Neuron (in vitro differentiated cells): ENCODE results near the gene ASXL1.
"Not testable (repeated sequence)": the region's sequence is repeated elsewhere in the genome, so short reads cannot be mapped to it uniquely, and the experiment has no call there.

Experiments
- H2AFZ ChIP-seq: one replicate; pipeline ENCODE4 v1.6.1; 2013; ENCODE audit warnings: low read depth, mild to moderate bottlenecking, inconsistent platforms, low read length, moderate library complexity
- H3K27me3 ChIP-seq: one replicate; pipeline ENCODE4 v1.6.1; 2013; ENCODE audit warnings: low read length; ENCODE audit not compliant: insufficient read depth
- H3K36me3 ChIP-seq: one replicate; pipeline ENCODE4 v1.6.1; 2013; ENCODE audit warnings: low read length; ENCODE audit not compliant: insufficient read depth
- H3K4me1 ChIP-seq: one replicate; pipeline ENCODE4 v1.6.1; 2013; ENCODE audit warnings: low read length; ENCODE audit not compliant: insufficient read depth
- H3K4me3 ChIP-seq: 2 replicates; pipeline ENCODE4 v1.5.1; 2013; ENCODE audit warnings: mild to moderate bottlenecking, low read length, moderate library complexity
- H3K9me3 ChIP-seq: one replicate; pipeline ENCODE4 v1.6.1; 2013; ENCODE audit warnings: low read length

ASXL1 gene

GRCh38 chr20:32359633-32360332 lies 1.7 kb downstream of the ASXL1 start:
- H2AFZ ChIP-seq, result no peak overlapping the region
- peaks cover 20% of the 10 kb centered on the region for H3K4me1 ChIP-seq
- H3K36me3 ChIP-seq, result no peaks in the 10 kb centered on the region
- H3K4me3 ChIP-seq, result peak overlapping the region; percentile 81
- H3K27me3 ChIP-seq, result no peaks in the 10 kb centered on the region
- no peaks in the 10 kb centered on the region for H3K9me3 ChIP-seq

DNA sequence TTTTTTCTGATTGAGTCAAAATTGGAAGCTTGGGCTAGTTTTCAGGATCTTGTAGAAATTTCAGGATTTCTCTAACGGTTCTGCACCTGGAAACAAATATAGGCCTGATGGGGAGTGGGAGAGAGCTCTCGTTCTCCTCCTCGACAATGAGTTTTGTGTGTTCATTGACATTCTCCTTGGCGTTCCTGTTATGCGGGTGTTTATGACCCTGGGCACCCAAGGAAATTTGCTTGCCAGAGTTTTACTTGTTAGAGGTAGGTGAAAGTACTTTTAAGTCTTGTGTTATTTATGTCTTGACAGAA lies 2.2 kb downstream of the ASXL1 start:
- no peak overlapping the region for H2AFZ ChIP-seq
- no peaks in the 10 kb centered on the region for H3K9me3 ChIP-seq
- H3K4me1 ChIP-seq, result peaks cover 20% of the 10 kb centered on the region
- H3K27me3 ChIP-seq, result no peaks in the 10 kb centered on the region
- H3K36me3 ChIP-seq, result no peaks in the 10 kb centered on the region
- H3K4me3 ChIP-seq, result peak overlapping the region; percentile 81

DNA sequence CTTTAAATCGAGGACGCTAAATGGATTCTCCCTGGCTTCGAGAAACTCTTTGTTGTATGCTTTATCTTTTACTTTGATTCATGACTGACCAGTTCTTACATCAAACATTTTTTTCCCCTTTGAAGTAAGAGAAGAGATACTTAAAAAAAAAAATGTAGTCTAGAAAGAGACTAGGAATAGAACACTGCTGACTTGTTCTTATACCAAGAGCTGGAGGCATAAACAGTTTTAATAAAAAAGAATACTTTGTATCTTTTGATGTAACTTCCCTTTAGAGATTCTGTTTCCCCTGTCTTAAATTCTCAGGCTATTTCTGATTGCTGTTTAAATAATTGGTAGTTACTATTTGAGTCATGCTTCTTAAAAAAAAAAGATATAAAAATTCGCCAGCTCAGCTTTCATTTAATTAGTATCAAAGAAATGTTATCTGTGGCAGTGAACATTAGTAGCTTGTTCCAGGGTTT lies 4.8 kb downstream of the ASXL1 start:
- H3K4me3 ChIP-seq, result no peak overlapping the region
- no peaks in the 10 kb centered on the region for H3K9me3 ChIP-seq
- no peaks in the 10 kb centered on the region for H3K27me3 ChIP-seq
- H3K36me3 ChIP-seq, result peaks cover 13% of the 10 kb centered on the region
- peaks cover 27% of the 10 kb centered on the region for H3K4me1 ChIP-seq
- H2AFZ ChIP-seq, result no peak overlapping the region

- H3K4me3 ChIP-seq, result no peak overlapping the region
- no peaks in the 10 kb centered on the region for H3K9me3 ChIP-seq
- peaks cover 16% of the 10 kb centered on the region for H3K36me3 ChIP-seq
- H2AFZ ChIP-seq, result no peak overlapping the region
- H3K4me1 ChIP-seq, result peaks cover 27% of the 10 kb centered on the region
- no peaks in the 10 kb centered on the region for H3K27me3 ChIP-seq
Observed at GRCh38 chr20:32363492-32363891, 5.4 kb downstream of the ASXL1 start.

DNA sequence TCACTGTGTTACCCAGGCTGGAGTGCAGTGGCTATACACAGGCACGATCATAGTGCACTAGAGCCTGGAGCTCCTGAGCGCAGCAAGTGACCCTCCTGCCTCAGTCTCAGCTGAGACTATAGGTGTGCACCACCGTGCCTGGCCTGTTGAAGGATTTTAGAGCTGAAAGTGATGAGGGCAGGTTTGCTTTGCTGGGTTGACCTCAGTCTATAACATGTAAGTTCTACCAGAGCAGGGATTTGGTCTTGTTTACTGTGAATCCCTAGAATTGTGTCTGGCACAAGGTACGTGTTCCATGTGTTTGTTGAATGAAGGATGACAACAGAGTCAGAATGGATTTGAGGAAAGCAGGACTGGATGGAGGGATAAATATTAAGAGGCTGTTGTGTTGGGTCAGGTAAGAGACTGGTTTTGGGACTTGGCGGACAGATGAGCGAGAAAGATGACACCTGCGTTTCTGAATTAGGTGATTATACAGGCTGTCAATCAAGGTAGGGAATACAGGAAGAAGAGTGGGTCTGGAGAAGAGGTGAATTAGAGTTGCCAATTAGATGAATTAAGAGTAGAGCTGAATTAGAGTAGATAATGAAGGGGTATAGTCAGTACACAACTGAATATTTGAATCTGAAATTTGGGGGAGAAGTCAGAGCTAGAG lies 6.5 kb downstream of the ASXL1 start:
- Histone ChIP-seq H3K4me3 (no peak overlapping the region), H3K9me3 (no peaks in the 10 kb centered on the region), H3K27me3 (no peaks in the 10 kb centered on the region), H2AFZ (no peak overlapping the region), H3K36me3 (peaks cover 25% of the 10 kb centered on the region), H3K4me1 (peaks cover 23% of the 10 kb centered on the region)

GRCh38 chr20:32365564-32365963 lies 7.4 kb downstream of the ASXL1 start:
- H3K4me1 ChIP-seq, result peaks cover 15% of the 10 kb centered on the region
- H2AFZ ChIP-seq, result no peak overlapping the region
- H3K36me3 ChIP-seq, result peaks cover 34% of the 10 kb centered on the region
- H3K4me3 ChIP-seq, result no peak overlapping the region
- no peaks in the 10 kb centered on the region for H3K9me3 ChIP-seq
- no peaks in the 10 kb centered on the region for H3K27me3 ChIP-seq

DNA sequence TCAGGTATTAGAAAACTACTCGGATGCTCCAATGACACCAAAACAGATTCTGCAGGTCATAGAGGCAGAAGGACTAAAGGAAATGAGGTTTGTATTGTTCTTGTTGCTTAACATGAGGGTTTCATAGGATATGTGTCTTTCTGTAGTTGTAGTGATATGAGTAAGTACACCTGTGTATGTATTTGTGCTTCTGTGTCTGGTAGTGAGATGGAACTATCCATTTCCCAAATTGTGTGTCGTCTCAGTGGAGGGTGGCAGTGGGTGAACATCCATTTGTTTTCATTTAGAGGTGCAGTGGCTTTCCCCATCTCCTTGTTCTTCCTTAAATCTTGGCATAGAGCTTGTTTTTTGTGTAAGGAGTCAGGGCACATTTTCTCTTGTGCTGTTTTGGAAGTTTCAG lies 8.2 kb downstream of the ASXL1 start:
- H3K9me3 ChIP-seq, result no peaks in the 10 kb centered on the region
- H3K27me3 ChIP-seq, result no peaks in the 10 kb centered on the region
- peaks cover 41% of the 10 kb centered on the region for H3K36me3 ChIP-seq
- no peak overlapping the region for H3K4me3 ChIP-seq
- no peak overlapping the region for H2AFZ ChIP-seq
- peaks cover 14% of the 10 kb centered on the region for H3K4me1 ChIP-seq

GRCh38 chr20:32368323-32368722 lies 10.2 kb downstream of the ASXL1 start:
- H3K27me3 ChIP-seq, result no peaks in the 10 kb centered on the region
- no peaks in the 10 kb centered on the region for H3K9me3 ChIP-seq
- H2AFZ ChIP-seq, result no peak overlapping the region
- H3K4me1 ChIP-seq, result peaks cover 14% of the 10 kb centered on the region
- H3K36me3 ChIP-seq, result peaks cover 49% of the 10 kb centered on the region
- H3K4me3 ChIP-seq, result no peak overlapping the region

GRCh38 chr20:32368925-32369324 lies 10.8 kb downstream of the ASXL1 start:
- Histone ChIP-seq H3K27me3 (no peaks in the 10 kb centered on the region), H3K4me3 (no peak overlapping the region), H2AFZ (no peak overlapping the region), H3K36me3 (peaks cover 52% of the 10 kb centered on the region), H3K4me1 (peaks cover 14% of the 10 kb centered on the region), H3K9me3 (no peaks in the 10 kb centered on the region)

- H3K9me3 ChIP-seq, result no peaks in the 10 kb centered on the region
- H2AFZ ChIP-seq, result no peak overlapping the region
- peaks cover 66% of the 10 kb centered on the region for H3K36me3 ChIP-seq
- H3K4me1 ChIP-seq, result peaks cover 14% of the 10 kb centered on the region
- H3K27me3 ChIP-seq, result no peaks in the 10 kb centered on the region
- no peak overlapping the region for H3K4me3 ChIP-seq
Observed at GRCh38 chr20:32370897-32371296, 12.8 kb downstream of the ASXL1 start.

DNA sequence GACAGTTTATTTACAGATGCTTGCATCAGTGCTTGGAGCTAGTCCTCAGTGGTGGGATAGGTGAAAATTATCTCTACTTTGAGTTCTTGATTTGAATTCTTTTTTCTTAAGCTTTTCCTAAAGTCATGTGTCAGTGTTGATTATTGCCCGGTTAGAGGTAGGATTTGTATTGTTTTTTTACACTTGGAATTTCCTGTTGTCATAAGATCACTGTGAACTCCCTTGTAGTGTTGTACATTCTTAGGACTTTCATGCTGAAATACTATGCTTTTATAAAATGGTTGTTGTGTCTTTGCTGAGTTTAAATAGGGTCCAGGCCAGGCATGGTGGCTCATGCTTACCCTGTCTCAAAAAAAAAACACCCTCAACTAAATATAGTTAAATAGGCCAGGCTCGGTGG lies 20.3 kb downstream of the ASXL1 start:
- peaks cover 38% of the 10 kb centered on the region for H3K36me3 ChIP-seq
- H3K9me3 ChIP-seq, result peaks cover 2% of the 10 kb centered on the region
- no peaks in the 10 kb centered on the region for H3K4me1 ChIP-seq
- H3K27me3 ChIP-seq, result no peaks in the 10 kb centered on the region
- no peak overlapping the region for H2AFZ ChIP-seq
- no peak overlapping the region for H3K4me3 ChIP-seq

GRCh38 chr20:32380037-32380436 lies 21.9 kb downstream of the ASXL1 start:
- H3K4me1 ChIP-seq, H2AFZ ChIP-seq, H3K4me3 ChIP-seq, H3K27me3 ChIP-seq, H3K9me3 ChIP-seq: not testable (repeated sequence)
- peaks cover 27% of the 10 kb centered on the region for H3K36me3 ChIP-seq

GRCh38 chr20:32380745-32381144 lies 22.6 kb downstream of the ASXL1 start:
- Histone ChIP-seq H3K36me3 (peaks cover 24% of the 10 kb centered on the region), H3K27me3 (no peaks in the 10 kb centered on the region), H3K4me3 (no peak overlapping the region), H2AFZ (no peak overlapping the region), H3K4me1 (peaks cover 9% of the 10 kb centered on the region), H3K9me3 (peaks cover 2% of the 10 kb centered on the region)
